GM12878 (cell line): Measurements from ENCODE around the gene SLC35F3. TPM values are rescaled to one million over a fixed set of nuclear protein-coding genes. Genes with fewer than 3 reads are reported as not detected.

ENCODE experiments used
- BMI1 ChIP-seq: fragments of 450-650 bp; IDR thresholded peaks from 2 replicates; pipeline ENCODE4 v1.6.1; 2016; ENCODE audit warnings: mild to moderate bottlenecking, moderate library complexity, borderline replicate concordance
- CHD4 ChIP-seq: fragments of 200-600 bp; sonication (generic); IDR thresholded peaks from 2 replicates; pipeline ENCODE4 v1.6.1; 2016; ENCODE audit warnings: mild to moderate bottlenecking
- CREB1 ChIP-seq: IDR thresholded peaks from 2 replicates; pipeline ENCODE4 v1.6.1; 2012; ENCODE audit warnings: low read depth, mild to moderate bottlenecking, inconsistent platforms
- E2F4 ChIP-seq: IDR thresholded peaks from 2 replicates; pipeline ENCODE4 v1.6.1; 2012; ENCODE audit warnings: low read depth, low read length, improper control_type of control experiment
- E4F1 ChIP-seq: fragments of 450-650 bp; IDR thresholded peaks from 2 replicates; pipeline ENCODE4 v1.6.1; 2018; ENCODE audit warnings: borderline replicate concordance, mild to moderate bottlenecking; ENCODE audit not compliant: partially characterized antibody
- EZH2 ChIP-seq: IDR thresholded peaks from 2 replicates; pipeline ENCODE4 v1.6.1; 2012; ENCODE audit warnings: low read depth, mild to moderate bottlenecking, control low read depth, inconsistent platforms, low read length, borderline replicate concordance; ENCODE audit not compliant: control insufficient read depth
- IRF3 ChIP-seq: fragments of 450-650 bp; IDR thresholded peaks from 2 replicates; pipeline ENCODE4 v1.6.1; 2014; ENCODE audit warnings: mild to moderate bottlenecking
- JUNB ChIP-seq: IDR thresholded peaks from 2 replicates; pipeline ENCODE4 v1.6.1; 2016; ENCODE audit warnings: antibody characterized with exemption, mild to moderate bottlenecking
- JUND ChIP-seq: IDR thresholded peaks from 2 replicates; pipeline ENCODE4 v1.6.1; 2012; ENCODE audit warnings: low read depth, mild to moderate bottlenecking, low read length, improper control_type of control experiment, moderate library complexity
- MYB ChIP-seq: fragments of 150-350 bp; IDR thresholded peaks from 2 replicates; pipeline ENCODE4 v1.6.1; 2014; ENCODE audit warnings: mild to moderate bottlenecking, low read depth, low read length, borderline replicate concordance
- MYC ChIP-seq: IDR thresholded peaks from 2 replicates; pipeline ENCODE4 v1.6.1; 2011; ENCODE audit warnings: mild to moderate bottlenecking, low read length, moderate library complexity, inconsistent platforms; ENCODE audit not compliant: insufficient read depth, insufficient replicate concordance, insufficient read length, severe bottlenecking
- PAX5 ChIP-seq: IDR thresholded peaks from 2 replicates; pipeline ENCODE4 v1.6.1; 2011; ENCODE audit warnings: low read depth, low read length, borderline replicate concordance
- PML ChIP-seq: IDR thresholded peaks from 2 replicates; pipeline ENCODE4 v1.6.1; 2012; ENCODE audit warnings: low read length, inconsistent platforms
- POLR2A ChIP-seq: IDR thresholded peaks from 2 replicates; pipeline ENCODE4 v1.6.1; 2011; ENCODE audit warnings: low read depth, mild to moderate bottlenecking, low read length
- POLR2AphosphoS5 ChIP-seq: IDR thresholded peaks from 2 replicates; pipeline ENCODE4 v1.6.1; 2011; ENCODE audit warnings: mild to moderate bottlenecking, low read length, inconsistent platforms
- RAD21 ChIP-seq: IDR thresholded peaks from 2 replicates; pipeline ENCODE4 v1.6.1; 2011; ENCODE audit warnings: mild to moderate bottlenecking, low read depth, low read length, moderate library complexity; ENCODE audit not compliant: insufficient read depth
- RB1 ChIP-seq: fragments of 450-650 bp; formaldehyde crosslinking; IDR thresholded peaks from 2 replicates; pipeline ENCODE4 v1.6.1; 2017; ENCODE audit warnings: mild to moderate bottlenecking, borderline replicate concordance
- SMAD1 ChIP-seq: fragments of 450-650 bp; IDR thresholded peaks from 2 replicates; pipeline ENCODE4 v1.6.1; 2018; ENCODE audit warnings: mild to moderate bottlenecking, low read depth; ENCODE audit not compliant: partially characterized antibody
- SMAD5 ChIP-seq: IDR thresholded peaks from 2 replicates; pipeline ENCODE4 v1.6.1; 2016; ENCODE audit warnings: antibody characterized with exemption, low read depth
- SUPT20H ChIP-seq: IDR thresholded peaks from 2 replicates; pipeline ENCODE4 v1.6.1; 2011; ENCODE audit warnings: low read depth, mild to moderate bottlenecking, low read length, moderate library complexity, borderline replicate concordance; ENCODE audit not compliant: control insufficient read depth
- polyA plus RNA-seq, 11 experiments: library from polyadenylated mRNA; depleted of rRNA in 4 of 11; unstranded in 6 of 11; stranded (reverse) in 5 of 11; fragments of >200 nt; fragmentation: Nextera tagmentation in 4 of 11; fragmentation: Illumina TruSeq in 1 of 11; extraction: Ambion mirVana in 4 of 11; extraction: Trizol in 1 of 11; gene quantifications; 1 replicate in 1 of 11; 2 replicates in 10 of 11; pipeline versions ENCODE4 v1.2.1 to v1.2.3, GENCODE V29; 2011 to 2016; ENCODE audit warnings: inconsistent platforms in 2 of 11, missing spikeins in 2 of 11, low read depth in 1 of 11
- total RNA-seq, 4 experiments: library from RNA; depleted of rRNA in 3 of 4; stranded (reverse); fragments of >200 nt in 3 of 4; fragmentation: Illumina TruSeq in 1 of 4; extraction: Trizol in 1 of 4; gene quantifications; 2 replicates each; pipeline versions ENCODE4 v1.2.1 to v1.2.3, GENCODE V29; 2013 to 2021
- TF ChIP-seq, protein P1 (sequence below): fragments of 150-350 bp; IDR thresholded peaks from 2 replicates; pipeline ENCODE4 v1.6.1; 2014; ENCODE audit warnings: mild to moderate bottlenecking, low read depth, low read length
- TF ChIP-seq, protein P2 (sequence below): fragments of 450-650 bp; IDR thresholded peaks from 2 replicates; pipeline ENCODE4 v1.6.1; 2017; ENCODE audit warnings: mild to moderate bottlenecking, low read depth, inconsistent platforms; ENCODE audit not compliant: poor library complexity, severe bottlenecking

The SLC35F3 gene
- total and polyA plus RNA-seq, 10 of the 15 experiments (the other 5 are each of a cell fraction or from before 2014, with no cell fraction given), result 1.0 to 8.6 (median 5.7) TPM

GRCh38 chr1:233897325-233898162 is 6.9 kb upstream of the SLC35F3 start (continued):
- TF ChIP-seq, protein P1, sequence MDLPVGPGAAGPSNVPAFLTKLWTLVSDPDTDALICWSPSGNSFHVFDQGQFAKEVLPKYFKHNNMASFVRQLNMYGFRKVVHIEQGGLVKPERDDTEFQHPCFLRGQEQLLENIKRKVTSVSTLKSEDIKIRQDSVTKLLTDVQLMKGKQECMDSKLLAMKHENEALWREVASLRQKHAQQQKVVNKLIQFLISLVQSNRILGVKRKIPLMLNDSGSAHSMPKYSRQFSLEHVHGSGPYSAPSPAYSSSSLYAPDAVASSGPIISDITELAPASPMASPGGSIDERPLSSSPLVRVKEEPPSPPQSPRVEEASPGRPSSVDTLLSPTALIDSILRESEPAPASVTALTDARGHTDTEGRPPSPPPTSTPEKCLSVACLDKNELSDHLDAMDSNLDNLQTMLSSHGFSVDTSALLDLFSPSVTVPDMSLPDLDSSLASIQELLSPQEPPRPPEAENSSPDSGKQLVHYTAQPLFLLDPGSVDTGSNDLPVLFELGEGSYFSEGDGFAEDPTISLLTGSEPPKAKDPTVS, result no peak
- TF ChIP-seq SUPT20H (no peak), CHD4 (no peak), MYB (no peak), EZH2 (no peak), RAD21 (no peak), PAX5 (no peak; the same call in 1 of the 2 replicates), JUND (peak; percentile 92), CREB1 (no peak; the same call in 1 of the 2 replicates), E2F4 (no peak), BMI1 (peak; percentile 77; the same call in 1 of the 2 replicates), PML (no peak), E4F1 (no peak), IRF3 (no peak), JUNB (peak; percentile 98), POLR2AphosphoS5 (no peak), MYC (no peak), SMAD1 (no peak), POLR2A (no peak), SMAD5 (no peak), RB1 (no peak)
- TF ChIP-seq, protein P2, sequence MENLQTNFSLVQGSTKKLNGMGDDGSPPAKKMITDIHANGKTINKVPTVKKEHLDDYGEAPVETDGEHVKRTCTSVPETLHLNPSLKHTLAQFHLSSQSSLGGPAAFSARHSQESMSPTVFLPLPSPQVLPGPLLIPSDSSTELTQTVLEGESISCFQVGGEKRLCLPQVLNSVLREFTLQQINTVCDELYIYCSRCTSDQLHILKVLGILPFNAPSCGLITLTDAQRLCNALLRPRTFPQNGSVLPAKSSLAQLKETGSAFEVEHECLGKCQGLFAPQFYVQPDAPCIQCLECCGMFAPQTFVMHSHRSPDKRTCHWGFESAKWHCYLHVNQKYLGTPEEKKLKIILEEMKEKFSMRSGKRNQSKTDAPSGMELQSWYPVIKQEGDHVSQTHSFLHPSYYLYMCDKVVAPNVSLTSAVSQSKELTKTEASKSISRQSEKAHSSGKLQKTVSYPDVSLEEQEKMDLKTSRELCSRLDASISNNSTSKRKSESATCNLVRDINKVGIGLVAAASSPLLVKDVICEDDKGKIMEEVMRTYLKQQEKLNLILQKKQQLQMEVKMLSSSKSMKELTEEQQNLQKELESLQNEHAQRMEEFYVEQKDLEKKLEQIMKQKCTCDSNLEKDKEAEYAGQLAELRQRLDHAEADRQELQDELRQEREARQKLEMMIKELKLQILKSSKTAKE, result peak; percentile 79
